ENCODE data around the gene PTGES2.
"Not testable (repeated sequence)": the region's sequence is repeated elsewhere in the genome, so short reads cannot be mapped to it uniquely, and the experiment has no call there.

Gene PTGES2

GRCh38 chr9:128121924-128122808 lies 5.4 kb downstream of the PTGES2 start:
- H3K4me3 ChIP-seq (ENCODE audit: low read depth, low read length) = no peak overlapping the region
- DNase-seq (ENCODE audit: low read depth) = no peak

DNA sequence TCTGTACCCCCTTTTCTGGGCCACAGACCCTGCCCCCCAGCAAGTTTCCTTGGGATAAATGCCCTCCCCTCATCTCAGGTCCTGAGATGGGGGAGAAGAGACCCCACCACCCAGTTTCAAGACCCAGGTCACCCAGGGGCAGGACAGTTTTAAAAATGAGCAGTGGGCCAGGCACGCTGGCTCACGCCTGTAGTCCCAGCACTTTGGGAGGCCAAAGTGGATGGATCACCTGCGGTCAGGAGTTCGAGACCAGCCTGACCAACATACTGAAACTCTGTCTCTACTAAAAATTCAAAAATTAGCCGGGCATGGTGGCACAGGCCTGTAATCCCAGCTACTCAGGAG lies 6.1 kb downstream of the PTGES2 start:
- no peak overlapping the region for H3K4me3 ChIP-seq (ENCODE audit: low read depth, low read length)
- DNase-seq (ENCODE audit: low read depth) = no peak

DNA sequence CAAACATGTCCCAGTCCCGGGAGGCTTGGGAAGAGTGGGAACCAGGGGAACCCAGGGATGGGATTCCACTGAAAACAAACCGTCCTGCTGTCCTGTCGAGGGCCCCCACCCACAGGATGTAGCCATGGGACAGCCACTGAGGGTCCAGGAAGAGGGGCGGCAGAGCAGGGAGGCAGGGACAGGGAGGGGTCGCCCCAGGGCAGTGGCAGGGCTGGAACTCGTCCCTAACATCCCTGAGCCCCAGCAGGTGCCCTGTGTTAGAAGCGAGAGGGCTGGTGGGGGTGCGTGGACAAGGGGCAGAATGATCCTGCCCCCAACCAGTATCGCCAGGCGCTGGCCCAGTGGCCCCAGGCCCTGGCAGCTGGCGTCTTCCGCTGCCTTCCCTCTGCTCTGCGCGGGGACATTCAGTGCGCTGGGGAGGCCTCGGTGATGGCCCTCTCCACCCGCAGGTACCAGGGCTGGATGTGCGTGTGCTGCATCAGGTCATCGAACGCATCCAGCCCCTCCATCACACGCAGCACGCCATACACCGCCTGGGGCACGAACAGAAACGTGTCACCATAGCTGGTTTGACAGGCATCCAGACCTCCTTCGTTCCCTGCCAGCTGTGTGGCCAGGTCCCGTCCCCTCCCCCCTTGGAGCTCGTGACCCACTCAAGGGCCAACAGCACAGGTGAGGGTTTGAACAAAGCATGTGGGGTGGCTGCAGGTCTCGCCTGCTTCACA lies 6.6 kb downstream of the PTGES2 start:
- DNase-seq (ENCODE audit: low read depth) = no peak

DNA sequence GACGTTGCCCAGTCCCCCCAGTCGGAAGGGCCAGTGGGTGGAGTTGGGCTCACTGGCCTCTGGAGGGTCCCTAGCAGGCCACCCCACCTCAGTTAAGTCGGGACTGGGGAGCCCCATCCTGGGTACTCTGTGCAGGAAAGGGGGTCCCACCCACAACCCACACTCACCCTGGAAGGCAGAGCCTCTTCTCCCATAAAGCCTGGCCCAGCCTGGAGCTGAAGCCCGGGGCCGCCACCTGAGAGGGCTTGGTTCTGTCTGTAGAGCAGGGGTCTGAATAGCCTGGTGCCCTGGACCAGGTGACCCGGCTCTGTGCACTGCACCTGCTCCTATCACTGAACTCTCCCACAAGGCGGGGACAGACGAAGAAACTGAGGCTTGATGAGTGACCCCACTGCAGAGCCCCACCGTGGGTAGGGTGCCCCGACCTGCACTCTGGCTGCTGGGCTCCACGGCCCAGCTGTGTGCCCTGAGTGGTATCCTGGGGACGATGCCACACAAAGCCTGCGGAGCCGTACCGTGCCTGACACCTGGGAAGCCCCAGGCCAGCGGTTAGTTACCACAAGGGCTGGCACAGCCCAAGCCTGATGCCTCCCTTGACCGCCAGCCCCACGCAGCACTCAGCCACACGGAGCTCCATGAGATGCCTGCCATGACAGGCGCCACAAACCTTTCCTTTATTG lies 7.3 kb downstream of the PTGES2 start:
- no peak overlapping the region for H3K4me3 ChIP-seq (ENCODE audit: low read depth, low read length)
- DNase-seq (ENCODE audit: low read depth) = no peak

More for the DNA sequence above, 6.6 kb downstream of the PTGES2 start:
- no peak overlapping the region for H3K4me3 ChIP-seq (ENCODE audit: low read depth, low read length)

GRCh38 chr9:128118971-128119665 lies 8.4 kb downstream of the PTGES2 start:
- DNase-seq (ENCODE audit: low read depth) = no peak

GRCh38 chr9:128118472-128118857 lies 9.1 kb downstream of the PTGES2 start:
- no peak for DNase-seq (ENCODE audit: low read depth)
- no peak overlapping the region for H3K4me3 ChIP-seq (ENCODE audit: low read depth, low read length)

More at GRCh38 chr9:128118971-128119665, 8.4 kb downstream of the PTGES2 start:
- H3K4me3 ChIP-seq (ENCODE audit: low read depth, low read length) = no peak overlapping the region

DNA sequence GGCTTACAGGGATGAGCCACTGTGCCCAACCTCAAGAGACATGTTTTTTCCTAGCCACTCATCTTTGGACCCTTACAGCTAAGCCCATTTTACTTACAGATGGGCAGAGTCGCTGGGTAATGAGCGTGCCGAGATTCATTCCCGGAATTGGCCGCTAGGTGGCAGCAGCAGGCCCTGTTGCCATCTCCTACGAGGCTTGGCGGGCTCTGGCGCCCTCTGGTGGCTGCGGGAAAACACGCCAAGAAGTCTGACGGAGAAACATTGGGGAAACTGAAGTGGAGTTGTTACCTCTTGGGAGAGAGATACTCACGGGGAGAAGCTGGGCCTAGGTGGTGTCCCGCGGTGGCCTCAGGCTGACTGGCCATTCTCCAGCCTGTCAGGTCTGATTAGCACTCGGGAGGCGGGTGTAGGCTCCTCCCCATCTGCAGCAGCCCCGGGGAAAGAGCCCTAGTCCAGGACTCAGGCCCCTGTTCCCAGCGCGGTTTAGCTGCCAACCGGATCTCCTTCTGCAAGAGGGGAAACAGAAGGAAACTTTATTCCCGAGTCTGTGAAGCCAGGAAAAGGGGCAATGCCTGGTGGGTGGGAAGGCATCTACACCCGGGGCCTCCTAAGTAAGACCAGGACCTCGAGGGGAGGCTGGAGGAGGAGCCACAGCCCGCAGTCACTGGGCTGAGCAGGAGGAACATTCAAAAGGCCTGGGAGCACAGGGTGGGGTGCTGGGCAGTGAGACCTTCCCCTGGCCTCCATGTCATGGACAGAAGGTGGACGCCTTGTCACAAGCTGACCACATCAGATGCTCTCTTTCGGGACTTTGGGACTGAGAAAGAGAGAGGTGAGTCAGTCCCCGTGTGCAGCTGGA lies 9.7 kb downstream of the PTGES2 start:
- DNase-seq (ENCODE audit: low read depth) = no peak
- no peak overlapping the region for H3K4me3 ChIP-seq (ENCODE audit: low read depth, low read length)

GRCh38 chr9:128116104-128117083 lies 11.1 kb downstream of the PTGES2 start:
- no peak overlapping the region for H3K4me3 ChIP-seq (ENCODE audit: low read depth, low read length)

DNA sequence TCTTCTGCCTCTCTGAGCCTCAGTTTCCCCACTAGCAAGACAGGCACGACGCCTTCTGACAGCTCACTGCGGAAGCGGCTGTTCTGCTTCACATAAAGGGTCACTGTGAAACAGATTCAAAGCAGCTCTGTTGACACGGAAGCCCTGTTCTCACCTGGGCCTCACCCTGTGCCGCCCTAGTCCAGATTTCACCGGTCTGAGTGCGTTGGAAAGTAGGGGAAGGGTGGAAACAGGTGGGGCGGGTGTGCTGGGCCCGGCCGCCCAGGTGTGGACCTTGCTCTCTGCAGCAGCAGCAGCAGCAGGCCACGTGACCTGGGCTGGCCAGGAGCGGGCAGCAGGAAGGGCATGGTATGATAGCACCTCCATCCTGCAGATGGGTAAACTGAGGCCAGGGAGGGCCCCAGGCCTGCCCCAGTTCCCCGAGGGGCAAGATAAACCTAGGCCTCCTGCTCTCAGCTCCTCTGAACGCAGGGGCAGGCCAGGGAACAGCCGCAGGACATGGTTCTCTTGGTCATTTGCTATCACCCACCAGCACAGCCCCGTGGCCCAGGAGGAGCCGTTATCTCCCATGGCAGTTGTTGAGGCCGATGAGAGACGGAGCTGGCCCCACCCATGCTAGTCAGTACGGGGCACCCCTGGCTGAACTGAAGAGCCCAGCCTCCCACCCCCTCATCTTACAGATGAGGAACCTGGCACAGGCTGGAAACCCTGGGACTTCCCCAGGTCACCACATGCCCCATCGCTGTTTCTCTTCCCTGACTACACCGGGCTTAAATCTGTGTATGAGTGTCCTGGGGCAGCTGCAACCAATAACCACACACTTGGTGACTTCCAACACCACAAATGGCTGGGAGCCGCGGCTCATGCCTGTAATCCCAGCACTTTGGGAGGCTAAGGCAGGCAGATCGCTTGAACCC lies 12.1 kb downstream of the PTGES2 start:
- no peak for DNase-seq (ENCODE audit: low read depth)
- H3K4me3 ChIP-seq (ENCODE audit: low read depth, low read length) = no peak overlapping the region

More at GRCh38 chr9:128116104-128117083, 11.1 kb downstream of the PTGES2 start:
- DNase-seq (ENCODE audit: low read depth) = no peak

DNA sequence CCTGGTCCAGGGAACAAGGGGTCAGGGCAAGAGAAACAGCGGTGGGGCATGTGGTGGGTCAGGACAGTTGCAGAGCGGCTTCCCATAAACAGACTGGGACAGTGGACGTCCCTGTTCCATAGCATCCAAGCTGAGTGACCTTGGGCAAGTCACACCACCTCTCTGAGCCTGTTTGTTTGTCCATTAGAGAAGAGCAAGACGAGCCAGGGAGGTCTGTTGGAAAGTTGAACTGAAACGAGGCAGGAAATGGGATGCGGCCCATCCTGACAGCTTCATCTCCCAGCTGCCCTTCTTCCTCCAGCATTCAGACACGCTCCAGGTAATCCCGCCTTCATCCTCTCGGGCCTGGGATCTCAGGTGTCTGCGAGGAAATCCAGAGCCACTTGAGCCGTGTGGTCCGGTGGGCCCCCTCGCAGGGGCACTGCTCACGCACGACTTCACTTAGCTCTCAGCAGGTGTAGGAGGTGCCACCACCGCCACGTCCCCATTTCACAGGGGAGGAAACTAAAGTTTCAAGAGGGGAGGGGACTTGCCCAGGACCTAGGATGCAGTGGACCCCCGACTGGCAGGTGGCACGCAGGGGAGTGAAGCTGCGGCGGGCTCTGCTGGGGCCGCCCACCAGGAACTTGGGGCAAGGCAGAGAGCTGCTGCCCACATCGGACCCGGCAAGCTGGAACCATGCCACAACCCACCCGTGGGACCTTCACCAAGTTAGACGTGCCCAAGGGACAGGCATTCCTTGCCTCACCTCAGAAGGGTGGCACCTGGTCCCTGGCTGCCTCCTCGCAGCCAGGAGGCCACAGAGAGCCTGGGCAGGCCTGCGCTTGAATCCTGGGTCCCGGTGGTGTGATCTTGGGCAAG lies 13.0 kb downstream of the PTGES2 start:
- no peak for DNase-seq (ENCODE audit: low read depth)
- H3K4me3 ChIP-seq (ENCODE audit: low read depth, low read length) = no peak overlapping the region

- H3K4me3 ChIP-seq (ENCODE audit: low read depth, low read length) = no peak overlapping the region
- DNase-seq (ENCODE audit: low read depth) = no peak
These were observed 13.8 kb downstream of the PTGES2 start for GRCh38 chr9:128113526-128114325.

GRCh38 chr9:128111726-128112125 lies 15.8 kb downstream of the PTGES2 start:
- not testable (repeated sequence) for H3K4me3 ChIP-seq (ENCODE audit: low read depth, low read length); DNase-seq (ENCODE audit: low read depth)

DNA sequence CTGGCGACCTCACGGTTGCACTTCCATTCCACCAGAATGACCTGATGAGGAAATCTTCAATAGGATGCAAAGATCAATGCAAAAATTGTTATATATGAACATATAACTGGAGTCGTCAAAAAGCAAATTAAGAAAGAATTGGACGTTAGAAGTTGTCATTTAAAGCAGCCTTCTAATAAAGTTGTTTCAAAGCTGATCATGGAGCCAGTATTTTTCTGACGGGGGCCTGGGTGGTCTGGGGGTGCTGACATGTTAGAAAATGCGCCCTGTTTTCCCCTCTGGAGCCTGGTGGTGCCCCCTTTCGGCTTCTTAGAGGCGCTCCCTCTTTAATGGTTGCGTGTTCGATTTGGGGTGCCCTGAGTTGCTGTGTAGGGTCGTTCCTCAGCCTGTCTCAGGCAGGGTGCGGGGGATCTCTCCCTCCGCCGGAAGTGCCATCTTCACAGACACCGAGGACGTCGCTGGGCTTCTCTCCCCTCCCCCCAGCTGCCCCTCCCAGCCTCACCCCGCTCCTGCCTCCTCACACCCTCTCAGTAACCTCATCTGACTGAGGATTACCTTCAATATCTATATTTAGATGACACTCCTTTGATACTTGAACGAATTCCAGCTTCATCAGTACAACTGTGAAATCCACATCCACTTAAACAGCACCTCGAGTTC lies 18.3 kb downstream of the PTGES2 start:
- DNase-seq (ENCODE audit: low read depth) = no peak
- no peak overlapping the region for H3K4me3 ChIP-seq (ENCODE audit: low read depth, low read length)

DNA sequence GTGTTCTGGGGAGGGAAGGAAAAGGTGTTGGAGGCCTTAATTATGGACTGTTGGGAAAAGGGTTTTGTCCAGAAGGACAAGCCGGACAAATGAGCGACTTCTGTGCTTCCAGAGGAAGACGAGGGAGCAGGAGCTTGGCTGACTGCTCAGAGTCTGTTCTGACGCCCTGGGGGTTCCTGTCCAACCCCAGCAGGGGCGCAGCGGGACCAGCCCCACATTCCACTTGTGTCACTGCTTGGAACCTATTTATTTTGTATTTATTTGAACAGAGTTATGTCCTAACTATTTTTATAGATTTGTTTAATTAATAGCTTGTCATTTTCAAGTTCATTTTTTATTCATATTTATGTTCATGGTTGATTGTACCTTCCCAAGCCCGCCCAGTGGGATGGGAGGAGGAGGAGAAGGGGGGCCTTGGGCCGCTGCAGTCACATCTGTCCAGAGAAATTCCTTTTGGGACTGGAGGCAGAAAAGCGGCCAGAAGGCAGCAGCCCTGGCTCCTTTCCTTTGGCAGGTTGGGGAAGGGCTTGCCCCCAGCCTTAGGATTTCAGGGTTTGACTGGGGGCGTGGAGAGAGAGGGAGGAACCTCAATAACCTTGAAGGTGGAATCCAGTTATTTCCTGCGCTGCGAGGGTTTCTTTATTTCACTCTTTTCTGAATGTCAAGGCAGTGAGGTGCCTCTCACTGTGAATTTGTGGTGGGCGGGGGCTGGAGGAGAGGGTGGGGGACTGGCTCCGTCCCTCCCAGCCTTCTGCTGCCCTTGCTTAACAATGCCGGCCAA lies 19.1 kb downstream of the PTGES2 start:
- no peak for DNase-seq (ENCODE audit: low read depth)
- no peak overlapping the region for H3K4me3 ChIP-seq (ENCODE audit: low read depth, low read length)

All from skeletal muscle cell (primary cell).